ENCODE measurements around the gene SEZ6L2. TPM values are rescaled to one million over a fixed set of nuclear protein-coding genes. Genes with fewer than 3 reads are reported as not detected.

Gene SEZ6L2
- total and polyA plus RNA-seq, 2 of the 13 experiments (the other 11 are each of a cell fraction or from before 2014, with no cell fraction given): 14.9 to 16.9 TPM

DNA sequence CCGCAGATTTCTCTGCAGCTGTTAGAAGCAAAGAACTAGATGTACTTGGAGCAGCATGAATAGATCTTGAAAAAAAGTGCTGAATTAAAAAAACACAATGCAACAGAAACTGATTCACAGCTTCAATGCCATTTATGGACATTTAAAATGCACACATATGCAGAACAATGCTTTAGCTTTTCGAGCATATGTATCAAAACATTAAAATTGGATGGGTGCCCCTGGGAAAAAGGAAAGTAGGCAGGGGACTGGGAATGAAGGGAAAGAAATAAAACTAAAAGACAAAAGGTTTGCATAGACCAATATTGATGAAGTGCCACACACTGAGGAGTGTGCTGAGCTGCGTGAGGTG is 21.7 kb upstream of the SEZ6L2 start:
- no peak overlapping the region for H3K4me2 ChIP-seq (ENCODE audit: low read depth, low read length)
- peaks cover 13% of the 10 kb centered on the region for H3K79me2 ChIP-seq (ENCODE audit: insufficient read depth, low read length)
- H3K9ac ChIP-seq (ENCODE audit: insufficient read depth, low read depth, low read length): no peak overlapping the region
- WGBS (ENCODE audit: low lambda C conversion rate): 92% methylated on average over 3 of the region's 3 CpGs
- POLR2A ChIA-PET: interaction anchor here (0.9 kb wide), 1 partner anchor 52 kb away, joined by 3 read pairs; the partner anchor contains the start of gene TAOK2
- ATAC-seq: no peak
- H3K27me3 ChIP-seq (ENCODE audit: control insufficient read depth in 1 of 2, insufficient read depth in 2 of 2, low read length in 2 of 2): no peaks in the 10 kb centered on the region
- intact Hi-C loops (cut with micrococcal nuclease; ENCODE audit: unreplicated experiment) (no loop called here), in situ Hi-C loops (cut with HindIII; ENCODE audit: extremely low pct_ligation_motif_present, low pct_unique_long_range_greater_than_20kb) (no loop called here)
- H3K4me1 ChIP-seq (ENCODE audit: insufficient read depth, low read length): peaks cover 19% of the 10 kb centered on the region
- no peak overlapping the region for H2AFZ ChIP-seq (ENCODE audit: low read length)
- no peak for DNase-seq (ENCODE audit: low spot score)
- CTCF ChIA-PET (ENCODE audit: low intra/inter-chr PET ratio, low total read pairs): no interaction called here
- no peak for FAIRE-seq
- H3K9me3 ChIP-seq (ENCODE audit: low read length): no peaks in the 10 kb centered on the region
- H3K27ac ChIP-seq (ENCODE audit: extremely low read length, insufficient read depth, low read length): no peak overlapping the region
- no TSS peak for BruUV-seq (replicated peaks)
- TF ChIP-seq PHF21A (CRISPR knock-in tag; IDR thresholded peaks at IDR 0.05) (no peak), ADNP (CRISPR knock-in tag; IDR thresholded peaks at IDR 0.05) (no peak), TCF12 (IDR thresholded peaks at IDR 0.05) (no peak), TCF12 (CRISPR knock-in tag; IDR thresholded peaks at IDR 0.05) (no peak), KDM6A (CRISPR knock-in tag; IDR thresholded peaks at IDR 0.05; ENCODE audit: low read depth) (no peak), DNMT1 (CRISPR knock-in tag; IDR thresholded peaks at IDR 0.05) (no peak), NR2F6 (IDR thresholded peaks at IDR 0.05) (no peak), NR2F6 (CRISPR knock-in tag; IDR thresholded peaks at IDR 0.05) (no peak), REL (CRISPR knock-in tag; conservative IDR thresholded peaks at IDR 0.05) (no peak), MEF2D (CRISPR knock-in tag; IDR thresholded peaks at IDR 0.05) (no peak), HMG20A (CRISPR knock-in tag; IDR thresholded peaks at IDR 0.05; ENCODE audit: borderline replicate concordance) (no peak), ZNF790 (CRISPR knock-in tag; IDR thresholded peaks at IDR 0.05; ENCODE audit: borderline replicate concordance) (no peak), HNRNPH1 (optimal IDR thresholded peaks at IDR 0.05; ENCODE audit: low read depth, low read length) (no peak), RFX1 (IDR thresholded peaks at IDR 0.05) (no peak), ZNF510 (CRISPR knock-in tag; IDR thresholded peaks at IDR 0.05; ENCODE audit: low read depth) (no peak), KAT8 (CRISPR knock-in tag; IDR thresholded peaks at IDR 0.05) (no peak), NFIB (CRISPR knock-in tag; IDR thresholded peaks at IDR 0.05; ENCODE audit: borderline replicate concordance) (no peak), ATAD3A (CRISPR knock-in tag; IDR thresholded peaks at IDR 0.05) (no peak)
- TF ChIP-seq, protein P1, sequence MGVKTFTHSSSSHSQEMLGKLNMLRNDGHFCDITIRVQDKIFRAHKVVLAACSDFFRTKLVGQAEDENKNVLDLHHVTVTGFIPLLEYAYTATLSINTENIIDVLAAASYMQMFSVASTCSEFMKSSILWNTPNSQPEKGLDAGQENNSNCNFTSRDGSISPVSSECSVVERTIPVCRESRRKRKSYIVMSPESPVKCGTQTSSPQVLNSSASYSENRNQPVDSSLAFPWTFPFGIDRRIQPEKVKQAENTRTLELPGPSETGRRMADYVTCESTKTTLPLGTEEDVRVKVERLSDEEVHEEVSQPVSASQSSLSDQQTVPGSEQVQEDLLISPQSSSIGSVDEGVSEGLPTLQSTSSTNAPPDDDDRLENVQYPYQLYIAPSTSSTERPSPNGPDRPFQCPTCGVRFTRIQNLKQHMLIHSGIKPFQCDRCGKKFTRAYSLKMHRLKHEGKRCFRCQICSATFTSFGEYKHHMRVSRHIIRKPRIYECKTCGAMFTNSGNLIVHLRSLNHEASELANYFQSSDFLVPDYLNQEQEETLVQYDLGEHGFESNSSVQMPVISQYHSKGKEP (CRISPR knock-in tag; IDR thresholded peaks at IDR 0.05): no peak
- TF ChIP-seq, protein P2, sequence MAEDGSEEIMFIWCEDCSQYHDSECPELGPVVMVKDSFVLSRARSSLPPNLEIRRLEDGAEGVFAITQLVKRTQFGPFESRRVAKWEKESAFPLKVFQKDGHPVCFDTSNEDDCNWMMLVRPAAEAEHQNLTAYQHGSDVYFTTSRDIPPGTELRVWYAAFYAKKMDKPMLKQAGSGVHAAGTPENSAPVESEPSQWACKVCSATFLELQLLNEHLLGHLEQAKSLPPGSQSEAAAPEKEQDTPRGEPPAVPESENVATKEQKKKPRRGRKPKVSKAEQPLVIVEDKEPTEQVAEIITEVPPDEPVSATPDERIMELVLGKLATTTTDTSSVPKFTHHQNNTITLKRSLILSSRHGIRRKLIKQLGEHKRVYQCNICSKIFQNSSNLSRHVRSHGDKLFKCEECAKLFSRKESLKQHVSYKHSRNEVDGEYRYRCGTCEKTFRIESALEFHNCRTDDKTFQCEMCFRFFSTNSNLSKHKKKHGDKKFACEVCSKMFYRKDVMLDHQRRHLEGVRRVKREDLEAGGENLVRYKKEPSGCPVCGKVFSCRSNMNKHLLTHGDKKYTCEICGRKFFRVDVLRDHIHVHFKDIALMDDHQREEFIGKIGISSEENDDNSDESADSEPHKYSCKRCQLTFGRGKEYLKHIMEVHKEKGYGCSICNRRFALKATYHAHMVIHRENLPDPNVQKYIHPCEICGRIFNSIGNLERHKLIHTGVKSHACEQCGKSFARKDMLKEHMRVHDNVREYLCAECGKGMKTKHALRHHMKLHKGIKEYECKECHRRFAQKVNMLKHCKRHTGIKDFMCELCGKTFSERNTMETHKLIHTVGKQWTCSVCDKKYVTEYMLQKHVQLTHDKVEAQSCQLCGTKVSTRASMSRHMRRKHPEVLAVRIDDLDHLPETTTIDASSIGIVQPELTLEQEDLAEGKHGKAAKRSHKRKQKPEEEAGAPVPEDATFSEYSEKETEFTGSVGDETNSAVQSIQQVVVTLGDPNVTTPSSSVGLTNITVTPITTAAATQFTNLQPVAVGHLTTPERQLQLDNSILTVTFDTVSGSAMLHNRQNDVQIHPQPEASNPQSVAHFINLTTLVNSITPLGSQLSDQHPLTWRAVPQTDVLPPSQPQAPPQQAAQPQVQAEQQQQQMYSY (CRISPR knock-in tag; IDR thresholded peaks at IDR 0.05): no peak
- H3K4me3 ChIP-seq (replicated peaks in 1 of 3; ENCODE audit: insufficient read depth in 1 of 3, low read depth in 2 of 3, low read length in 3 of 3): no peak overlapping the region
- no peaks in the 10 kb centered on the region for H4K20me1 ChIP-seq (ENCODE audit: insufficient read depth, low read length)
- peaks cover 3 to 37% of the 10 kb centered on the region in 2 experiments; a peak in 3 of 5 replicates for H3K36me3 ChIP-seq (replicated peaks in 1 of 2; ENCODE audit: control insufficient read depth in 1 of 2, insufficient read depth in 2 of 2, low read length in 2 of 2)

All from HepG2 (cell line).